IMR-90 (cell line): ENCODE results near the gene STARD10.

Experiments used
- BHLHE40 ChIP-seq: fragments of 150-350 bp; IDR thresholded peaks from 2 replicates; pipeline ENCODE4 v1.6.1; 2016; ENCODE audit warnings: mild to moderate bottlenecking, low read depth, low read length
- CTCF ChIP-seq: conservative IDR thresholded peaks from 2 replicates; pipeline ENCODE4 v1.5.1; 2012; ENCODE audit warnings: mild to moderate bottlenecking, low read depth, low read length, improper control_type of control experiment
- POLR2A ChIP-seq: IDR thresholded peaks from 2 replicates; pipeline ENCODE4 v1.6.1; 2012; ENCODE audit warnings: mild to moderate bottlenecking, low read depth, low read length
- RAD21 ChIP-seq: IDR thresholded peaks from 2 replicates; pipeline ENCODE4 v1.6.1; 2012; ENCODE audit warnings: low read length, improper control_type of control experiment

- TF ChIP-seq RAD21, result no peak
- TF ChIP-seq POLR2A, result no peak
- no peak for TF ChIP-seq BHLHE40
- TF ChIP-seq CTCF, result no peak
Measured at GRCh38 chr11:72767203-72768062, 26.4 kb downstream of the STARD10 start.
